Chondrocyte (in vitro differentiated cells): ENCODE measurements around the gene NEDD4L. TPM values are rescaled to one million over a fixed set of nuclear protein-coding genes. Genes with fewer than 3 reads are reported as not detected.
A peak's percentile ranks its signal among the peaks of the same experiment; 100 is the strongest.

Source experiments
- DNase-seq: peaks from one replicate; pipeline ENCODE4 v3.0.0; 2021; ENCODE audit warnings: mixed read lengths, low spot score
- H3K27ac Mint-ChIP-seq: one replicate; pipeline ENCODE4 v1.8.0; 2021; ENCODE audit warnings: mild to moderate bottlenecking, moderate library complexity, mixed read lengths; ENCODE audit not compliant: unreplicated experiment
- H3K27me3 Mint-ChIP-seq: 2 replicates; pipeline ENCODE4 v1.8.0; 2021; ENCODE audit warnings: low read depth, mixed read lengths
- H3K36me3 Mint-ChIP-seq: 2 replicates; pipeline ENCODE4 v1.8.0; 2021; ENCODE audit warnings: low read depth, mixed read lengths
- H3K4me1 Mint-ChIP-seq: 2 replicates; pipeline ENCODE4 v1.8.0; 2021; ENCODE audit warnings: low read depth, mild to moderate bottlenecking, mixed read lengths
- H3K4me3 Mint-ChIP-seq: one replicate; pipeline ENCODE4 v1.8.0; 2021; ENCODE audit warnings: mild to moderate bottlenecking, moderate library complexity, mixed read lengths; ENCODE audit not compliant: unreplicated experiment
- H3K9me3 Mint-ChIP-seq: 2 replicates; pipeline ENCODE4 v1.8.0; 2021; ENCODE audit warnings: low read depth, mixed read lengths
- total RNA-seq: library from RNA; stranded (reverse); gene quantifications from 3 replicates; pipeline ENCODE4 v1.2.1, GENCODE V29; 2021
- TF ChIP-seq, protein P1 (sequence below): fragments of 200-600 bp; sonication (generic); IDR thresholded peaks from 2 replicates; pipeline ENCODE4 v1.5.0; 2021; ENCODE audit warnings: antibody characterized with exemption, mild to moderate bottlenecking, moderate library complexity

NEDD4L gene
- total RNA-seq, 1 donor from 2014 or later = 25.8 TPM

DNA sequence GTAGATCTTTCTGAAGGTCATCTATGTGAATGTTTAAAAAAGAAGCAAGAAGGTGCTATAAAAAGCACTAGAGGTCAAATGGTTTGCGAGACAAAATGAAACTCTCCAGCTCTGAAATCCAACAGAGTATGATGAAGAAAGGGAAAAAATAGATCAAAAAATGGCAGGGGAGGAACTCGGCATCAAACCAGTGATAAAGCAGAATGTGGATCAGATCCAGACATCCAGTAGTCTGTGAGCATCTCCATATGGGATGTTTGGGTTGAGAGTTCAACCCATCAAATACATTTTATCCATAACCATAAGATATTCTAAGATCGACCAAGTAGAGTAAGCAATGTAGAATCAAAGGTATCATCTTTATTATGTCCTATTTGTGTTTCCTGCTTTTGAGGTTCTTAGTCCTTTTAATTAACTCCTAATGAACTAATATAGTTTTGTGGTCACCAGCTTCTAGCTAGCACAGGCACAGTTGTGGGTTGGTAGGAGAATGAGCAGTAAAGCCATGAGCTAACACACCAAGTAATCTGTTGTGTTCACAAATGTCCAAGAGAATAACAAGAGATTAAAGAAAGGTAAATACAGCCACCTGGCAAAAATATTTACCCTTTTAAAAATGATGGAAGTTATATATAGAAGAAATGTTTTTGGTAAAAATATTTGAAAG lies 160.9 kb downstream of the NEDD4L start:
- H3K9me3 Mint-ChIP-seq = no peaks in the 10 kb centered on the region
- peaks cover 47% of the 10 kb centered on the region for H3K4me1 Mint-ChIP-seq
- H3K36me3 Mint-ChIP-seq = no peaks in the 10 kb centered on the region
- no peaks in the 10 kb centered on the region for H3K27me3 Mint-ChIP-seq
- H3K4me3 Mint-ChIP-seq = no peak overlapping the region
- TF ChIP-seq, protein P1, sequence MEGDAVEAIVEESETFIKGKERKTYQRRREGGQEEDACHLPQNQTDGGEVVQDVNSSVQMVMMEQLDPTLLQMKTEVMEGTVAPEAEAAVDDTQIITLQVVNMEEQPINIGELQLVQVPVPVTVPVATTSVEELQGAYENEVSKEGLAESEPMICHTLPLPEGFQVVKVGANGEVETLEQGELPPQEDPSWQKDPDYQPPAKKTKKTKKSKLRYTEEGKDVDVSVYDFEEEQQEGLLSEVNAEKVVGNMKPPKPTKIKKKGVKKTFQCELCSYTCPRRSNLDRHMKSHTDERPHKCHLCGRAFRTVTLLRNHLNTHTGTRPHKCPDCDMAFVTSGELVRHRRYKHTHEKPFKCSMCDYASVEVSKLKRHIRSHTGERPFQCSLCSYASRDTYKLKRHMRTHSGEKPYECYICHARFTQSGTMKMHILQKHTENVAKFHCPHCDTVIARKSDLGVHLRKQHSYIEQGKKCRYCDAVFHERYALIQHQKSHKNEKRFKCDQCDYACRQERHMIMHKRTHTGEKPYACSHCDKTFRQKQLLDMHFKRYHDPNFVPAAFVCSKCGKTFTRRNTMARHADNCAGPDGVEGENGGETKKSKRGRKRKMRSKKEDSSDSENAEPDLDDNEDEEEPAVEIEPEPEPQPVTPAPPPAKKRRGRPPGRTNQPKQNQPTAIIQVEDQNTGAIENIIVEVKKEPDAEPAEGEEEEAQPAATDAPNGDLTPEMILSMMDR = no peak
- H3K27ac Mint-ChIP-seq = peak overlapping the region; percentile 80
- no peak for DNase-seq

DNA sequence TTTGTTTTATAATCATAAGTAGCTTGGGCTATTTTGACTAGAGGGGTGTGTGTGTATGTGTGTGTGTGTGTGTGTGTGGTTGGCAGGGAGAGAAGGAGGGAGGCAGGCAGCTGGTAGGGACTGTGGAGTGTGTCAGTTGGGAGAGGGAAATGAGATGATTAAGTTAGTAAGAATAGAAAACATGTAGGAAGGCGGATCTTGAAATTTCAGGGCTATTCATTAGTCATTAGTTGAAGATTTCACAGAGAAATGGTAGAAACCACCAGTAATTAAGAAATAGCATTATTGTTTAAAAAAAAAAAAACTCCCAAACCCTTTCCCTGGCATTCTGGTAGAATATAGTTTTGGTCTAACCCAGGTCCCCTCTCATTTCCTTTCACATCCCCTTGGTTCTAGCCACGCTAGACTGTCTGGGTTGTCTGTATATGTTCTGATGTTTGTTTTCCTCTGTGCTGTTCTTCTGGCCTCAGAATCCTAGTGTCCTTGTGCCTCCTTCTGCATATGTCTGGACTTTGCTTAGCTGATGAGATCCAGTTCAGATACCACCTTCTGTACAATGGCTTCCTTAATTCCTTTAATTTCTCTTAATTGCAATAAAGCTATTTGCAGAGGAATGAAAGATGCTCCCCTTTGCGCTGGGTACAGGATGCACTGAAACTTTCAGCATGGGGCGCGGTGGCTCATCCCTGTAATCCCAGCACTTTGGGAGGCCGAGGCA lies 161.6 kb downstream of the NEDD4L start:
- H3K36me3 Mint-ChIP-seq = no peaks in the 10 kb centered on the region
- peaks cover 47% of the 10 kb centered on the region for H3K4me1 Mint-ChIP-seq
- TF ChIP-seq, protein P1 = no peak
- no peak for DNase-seq
- H3K27ac Mint-ChIP-seq = peak overlapping the region; percentile 80
- no peak overlapping the region for H3K4me3 Mint-ChIP-seq
- H3K27me3 Mint-ChIP-seq = no peaks in the 10 kb centered on the region
- H3K9me3 Mint-ChIP-seq = no peaks in the 10 kb centered on the region

DNA sequence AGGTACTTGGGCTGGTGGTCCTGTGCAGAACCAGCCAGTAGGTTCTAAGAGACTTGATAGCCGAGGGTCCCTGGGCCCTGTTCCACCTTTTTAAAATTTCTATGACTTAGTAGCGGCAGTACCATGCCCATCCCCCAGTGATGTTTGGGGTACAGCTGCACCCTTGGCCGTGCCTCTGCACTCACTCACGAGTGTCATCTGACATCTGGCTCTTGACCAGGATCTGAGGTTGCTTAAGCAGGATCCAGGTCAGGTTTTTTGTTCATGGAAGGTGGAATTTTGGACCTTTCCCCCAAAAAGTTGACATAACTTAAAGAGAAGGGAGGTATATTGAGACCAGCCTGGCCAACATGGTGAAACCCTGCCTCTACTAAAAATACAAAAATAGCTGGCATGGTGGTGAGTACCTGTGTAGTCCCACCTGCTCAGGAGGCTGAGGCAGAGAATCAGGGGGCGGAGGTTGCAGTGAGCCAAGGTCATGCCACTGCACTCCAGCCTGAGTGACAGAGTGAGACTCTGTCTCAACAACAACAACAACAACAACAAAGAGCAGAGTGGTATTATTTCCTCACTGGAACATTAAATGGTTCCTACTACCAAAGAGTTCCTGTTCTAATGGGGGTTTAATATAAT lies 163.6 kb downstream of the NEDD4L start:
- H3K9me3 Mint-ChIP-seq = no peaks in the 10 kb centered on the region
- peaks cover 38% of the 10 kb centered on the region for H3K4me1 Mint-ChIP-seq
- H3K36me3 Mint-ChIP-seq = no peaks in the 10 kb centered on the region
- H3K27me3 Mint-ChIP-seq = no peaks in the 10 kb centered on the region
- TF ChIP-seq, protein P1 = no peak
- H3K27ac Mint-ChIP-seq = no peak overlapping the region
- no peak for DNase-seq
- no peak overlapping the region for H3K4me3 Mint-ChIP-seq

DNA sequence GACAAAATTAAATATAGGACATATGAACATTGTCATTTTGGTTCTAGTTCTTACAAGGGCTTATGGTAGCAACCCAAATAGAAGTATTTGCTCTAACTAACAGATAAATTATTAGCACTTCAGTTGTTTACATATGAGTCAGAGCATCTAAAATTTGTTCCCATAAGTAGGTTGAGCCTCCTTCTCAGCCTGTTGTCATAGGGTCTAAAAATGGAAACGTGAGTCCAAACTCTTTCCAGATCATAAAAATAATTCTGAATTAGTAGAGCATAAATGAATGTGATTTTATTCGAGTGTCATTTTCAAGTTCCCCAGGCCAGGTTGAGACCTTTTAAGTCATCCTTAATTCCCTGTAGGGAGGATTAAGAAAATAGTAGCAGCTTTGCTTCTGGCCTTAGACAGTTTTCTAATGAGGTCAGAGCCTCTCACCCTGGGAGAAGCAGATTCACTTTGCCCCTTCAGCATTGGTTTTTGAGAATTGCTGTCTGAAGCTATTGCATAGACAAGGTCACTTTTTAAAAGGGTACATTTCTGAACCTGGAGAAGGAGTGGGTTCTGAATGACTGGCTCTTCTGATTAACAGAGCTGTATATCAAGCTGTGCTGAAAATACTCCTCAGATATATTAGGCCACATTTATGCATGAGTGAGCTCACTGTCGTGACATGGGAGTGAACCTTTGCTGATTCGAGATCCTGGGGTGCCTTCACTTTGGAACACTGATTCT lies 164.3 kb downstream of the NEDD4L start:
- TF ChIP-seq, protein P1 = no peak
- H3K27me3 Mint-ChIP-seq = no peaks in the 10 kb centered on the region
- H3K36me3 Mint-ChIP-seq = no peaks in the 10 kb centered on the region
- H3K9me3 Mint-ChIP-seq = no peaks in the 10 kb centered on the region
- peak overlapping the region; percentile 49 for H3K27ac Mint-ChIP-seq
- no peak for DNase-seq
- no peak overlapping the region for H3K4me3 Mint-ChIP-seq
- peaks cover 42% of the 10 kb centered on the region for H3K4me1 Mint-ChIP-seq

DNA sequence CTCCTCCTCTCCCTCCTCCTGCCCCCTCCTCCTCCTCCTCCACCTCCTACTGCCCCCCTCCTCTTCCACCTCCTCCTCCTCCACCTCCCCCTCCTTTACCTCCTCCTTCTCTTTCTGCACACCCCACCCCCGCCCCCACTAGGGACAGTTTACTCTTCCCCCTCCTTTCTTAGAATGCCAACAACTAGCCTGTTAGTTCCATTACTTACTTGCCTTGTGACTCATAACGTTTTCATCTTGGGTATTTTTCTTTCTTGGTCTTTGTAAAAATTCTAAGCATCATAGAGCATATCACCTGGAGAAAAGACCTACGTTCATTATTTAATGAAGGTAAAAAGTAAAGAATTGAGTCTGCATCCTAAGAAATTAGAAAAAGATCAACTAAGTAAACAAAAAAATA lies 165.3 kb downstream of the NEDD4L start:
- DNase-seq = no peak

More for the DNA sequence above, 165.3 kb downstream of the NEDD4L start:
- Mint-ChIP-seq H3K9me3 (no peaks in the 10 kb centered on the region), H3K4me1 (peaks cover 51% of the 10 kb centered on the region), H3K36me3 (no peaks in the 10 kb centered on the region), H3K27me3 (no peaks in the 10 kb centered on the region), H3K4me3 (no peak overlapping the region), H3K27ac (no peak overlapping the region)
- TF ChIP-seq, protein P1 = no peak
